ENCODE measurements around the gene AK8.
"Not testable (repeated sequence)": the region's sequence is repeated elsewhere in the genome, so short reads cannot be mapped to it uniquely, and the experiment has no call there.

AK8 gene

DNA sequence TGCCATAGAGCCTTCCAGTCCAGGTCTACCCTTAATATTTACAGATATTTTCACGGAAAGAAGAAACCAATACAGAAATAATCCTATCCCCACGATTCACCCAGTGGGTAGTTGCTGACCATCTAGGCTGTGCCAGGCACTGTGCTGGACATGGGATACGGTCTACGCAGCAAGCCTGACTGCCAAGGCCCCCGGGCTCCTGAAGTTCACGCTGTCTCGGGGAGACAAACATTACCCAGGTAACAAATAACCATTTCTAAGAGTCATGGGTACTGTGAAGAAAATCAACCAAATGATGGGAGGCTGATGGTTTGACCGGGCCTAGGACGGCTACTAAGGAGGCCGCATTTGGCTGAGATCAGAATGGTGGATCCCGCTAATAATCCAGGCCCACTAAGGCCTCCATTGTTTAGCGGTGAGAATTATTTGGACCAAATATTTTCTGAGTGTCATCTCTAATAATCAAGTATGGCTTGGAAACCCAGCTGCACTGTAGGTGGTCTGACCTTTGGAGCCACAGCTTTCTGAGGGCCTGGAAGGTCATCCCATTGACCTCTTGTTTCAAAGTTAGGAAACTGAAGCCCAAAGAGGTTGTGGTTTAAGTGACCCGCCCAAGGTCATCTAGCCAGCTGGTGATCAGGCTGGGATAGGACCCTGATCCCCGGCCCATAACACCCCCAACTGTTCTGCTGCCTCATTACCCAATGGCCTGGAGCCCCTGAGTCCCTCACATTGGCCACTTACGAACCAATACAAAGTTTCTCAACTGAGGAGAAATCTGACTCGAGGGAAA is 82.4 kb downstream of the AK8 start:
- DNase-seq, result no peak

DNA sequence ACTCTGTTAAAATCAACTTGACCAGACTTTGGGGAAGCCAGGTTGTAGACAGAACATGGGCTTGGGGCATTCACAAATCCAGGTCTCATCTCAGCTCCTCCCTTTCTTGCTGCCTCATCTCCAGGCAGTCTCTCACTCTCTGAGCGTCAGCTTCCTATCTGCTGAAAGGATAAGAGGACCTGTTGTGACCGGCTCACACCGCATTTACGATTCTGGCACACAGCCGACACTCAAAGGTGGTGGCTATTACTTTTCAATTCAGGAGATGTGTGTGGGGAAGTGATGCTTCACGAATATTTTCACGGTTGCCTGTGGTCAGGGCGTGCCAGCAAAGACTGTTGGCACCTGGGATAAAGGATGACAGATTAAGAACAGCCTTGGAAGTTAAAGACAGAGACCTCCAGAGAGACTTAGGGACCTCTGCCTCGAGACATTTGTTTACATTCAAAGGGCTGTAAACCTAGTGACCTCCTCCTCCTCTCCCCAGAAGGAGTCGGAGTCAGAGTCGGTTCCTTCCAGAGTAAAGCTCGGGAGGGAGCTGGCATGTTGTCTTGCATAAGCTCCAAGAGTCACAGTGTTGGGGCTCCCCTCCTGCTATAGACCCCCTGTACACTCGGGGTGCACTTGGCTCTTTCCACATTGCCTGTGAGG is 83.2 kb downstream of the AK8 start:
- no peak for DNase-seq

DNA sequence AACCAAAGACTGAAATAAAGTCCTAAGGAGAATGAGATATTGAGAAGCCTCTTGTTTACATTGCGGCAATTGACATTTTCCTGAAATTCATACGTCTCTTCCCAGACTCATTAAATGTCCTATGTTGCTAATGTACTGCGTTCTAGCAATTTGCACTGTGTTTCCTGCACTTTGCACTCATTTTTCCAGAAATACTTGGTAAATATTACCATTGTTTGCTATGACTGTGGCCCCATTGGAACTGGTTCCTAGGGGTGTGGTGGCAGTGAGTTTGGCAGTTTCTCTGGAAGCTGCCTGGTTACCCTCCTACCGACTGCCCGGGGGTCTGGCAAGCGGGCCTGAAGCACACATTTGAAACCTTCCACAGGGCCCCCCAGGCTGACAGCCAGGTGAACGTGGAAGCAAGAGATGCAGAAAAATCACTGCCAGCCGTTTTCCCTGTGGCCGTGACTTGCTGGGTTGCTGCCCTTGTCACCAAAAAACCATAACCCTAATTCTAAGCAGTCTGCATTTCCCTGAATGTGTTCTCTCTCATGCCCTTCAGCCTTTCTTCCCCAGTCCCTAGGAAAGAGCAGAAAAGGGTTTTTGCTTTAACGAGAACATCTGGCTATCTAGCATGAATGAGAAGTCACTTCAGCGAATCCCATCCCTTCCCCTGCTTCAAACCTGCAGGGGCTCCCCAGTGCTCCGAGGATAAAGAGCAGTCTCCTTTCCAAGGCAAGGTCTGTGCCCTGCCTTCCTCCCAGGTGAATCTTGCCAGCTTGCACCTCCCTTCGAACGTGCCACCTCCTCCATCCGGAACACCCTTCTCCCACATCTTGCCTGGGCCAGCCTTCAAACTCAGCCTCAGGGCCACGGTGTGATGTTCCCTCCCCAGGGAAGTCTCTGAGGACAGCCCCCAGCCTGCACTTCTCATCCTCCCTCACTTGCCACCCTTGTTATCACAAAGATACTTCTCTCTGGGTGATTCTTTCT is 84.2 kb downstream of the AK8 start:
- DNase-seq, result no peak

DNA sequence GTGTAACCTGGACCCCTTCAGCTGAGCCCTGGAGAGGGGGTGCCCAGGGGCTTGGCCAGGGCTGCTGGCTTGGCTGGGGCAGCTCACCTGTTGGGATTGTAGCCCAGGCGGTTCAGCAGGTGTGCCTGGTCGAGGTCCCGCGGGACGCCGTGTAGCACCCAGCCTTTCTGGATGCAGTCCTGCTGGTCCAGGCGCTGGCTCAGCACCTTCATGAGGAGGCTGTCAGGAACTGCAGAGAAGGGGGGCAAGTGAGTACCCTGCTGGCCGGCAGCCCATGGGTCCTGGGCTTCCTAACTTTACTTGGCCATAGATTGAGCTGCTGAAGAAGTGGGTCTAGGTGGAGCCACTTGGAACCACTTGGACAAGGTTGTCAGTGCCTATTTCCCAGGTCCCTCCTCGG is 85.5 kb downstream of the AK8 start:
- no peak for DNase-seq

DNA sequence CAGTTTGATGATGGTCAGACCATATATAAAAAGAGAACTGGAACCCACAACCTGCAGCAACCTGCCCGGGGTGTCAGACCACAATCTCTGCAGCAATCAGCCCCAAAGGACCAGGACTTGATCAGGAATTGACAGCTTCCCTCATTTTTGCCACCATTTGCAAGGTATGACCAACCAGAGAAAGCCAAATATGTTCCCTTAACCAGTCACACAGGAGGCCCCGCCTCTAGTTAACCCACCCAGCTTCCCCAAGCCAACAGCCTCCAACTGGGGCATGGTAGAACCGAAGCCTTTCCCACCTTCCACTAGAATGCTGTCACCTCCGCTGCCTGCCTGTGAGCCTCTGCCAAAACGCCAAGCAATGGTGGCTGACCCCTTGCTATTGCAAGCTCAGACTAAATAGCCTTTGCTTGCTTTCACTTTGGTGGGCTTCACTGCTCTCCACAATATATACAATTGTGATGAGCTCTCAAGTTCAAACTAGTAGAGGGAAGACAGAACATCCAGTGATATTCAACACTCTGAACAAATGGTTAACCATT is 86.3 kb downstream of the AK8 start:
- DNase-seq, result no peak

DNA sequence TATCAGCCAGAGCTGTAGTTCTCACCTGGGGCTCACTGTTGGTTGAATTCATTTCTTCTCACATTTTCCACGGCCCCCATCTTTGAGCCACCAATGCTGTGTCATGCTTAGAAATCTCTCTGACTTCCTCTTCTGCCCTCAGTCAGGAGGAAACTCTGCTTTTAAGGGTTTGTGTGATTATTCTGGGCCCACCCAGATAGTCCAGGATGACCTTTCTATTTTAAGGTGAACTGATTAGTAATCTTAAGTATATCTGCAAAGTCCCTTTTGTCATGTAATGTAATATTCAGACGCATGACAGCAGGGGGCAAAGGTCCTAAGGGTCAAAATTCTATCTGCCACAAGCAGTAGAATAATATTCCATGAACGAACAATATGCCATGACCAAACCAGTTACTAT is 88.4 kb downstream of the AK8 start:
- DNase-seq, result no peak

DNA sequence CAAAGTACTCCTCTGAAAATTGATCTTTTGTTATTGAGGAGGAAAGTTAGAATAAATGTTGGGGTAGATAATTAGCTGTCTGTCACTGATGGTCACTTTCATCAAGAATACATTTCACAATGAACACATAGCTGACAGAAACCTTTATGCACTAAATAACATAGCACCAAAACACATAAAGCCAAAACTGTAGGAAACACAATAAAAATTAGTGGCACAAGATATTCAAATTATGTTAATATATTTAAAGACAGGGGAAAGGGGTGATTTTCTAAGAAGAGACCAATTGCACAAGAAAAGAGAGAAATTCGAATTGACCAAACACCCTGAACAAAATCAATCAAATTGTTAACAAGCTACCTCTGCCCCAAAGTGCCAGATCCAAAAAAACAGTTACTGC is 89.7 kb downstream of the AK8 start:
- no peak for DNase-seq

DNA sequence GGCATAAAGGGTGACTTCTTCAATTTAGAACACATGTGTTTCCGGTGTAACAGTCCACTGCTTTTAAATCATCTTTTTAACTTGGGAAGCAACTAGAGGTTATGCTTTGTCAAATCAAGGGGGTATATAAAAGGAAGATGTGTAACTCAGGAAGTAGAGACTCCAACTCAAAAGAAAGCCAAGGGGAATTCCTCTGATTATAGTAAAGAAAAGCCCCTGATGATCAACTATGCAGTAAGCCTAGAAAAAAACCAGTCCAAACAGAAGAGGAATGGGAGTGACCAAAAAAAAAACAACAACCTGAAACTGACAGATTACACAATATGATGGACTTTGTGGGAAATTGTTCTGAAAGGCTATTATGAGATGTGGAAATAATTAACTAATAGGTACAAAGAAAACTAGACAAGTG is 90.3 kb downstream of the AK8 start:
- no peak for DNase-seq

DNA sequence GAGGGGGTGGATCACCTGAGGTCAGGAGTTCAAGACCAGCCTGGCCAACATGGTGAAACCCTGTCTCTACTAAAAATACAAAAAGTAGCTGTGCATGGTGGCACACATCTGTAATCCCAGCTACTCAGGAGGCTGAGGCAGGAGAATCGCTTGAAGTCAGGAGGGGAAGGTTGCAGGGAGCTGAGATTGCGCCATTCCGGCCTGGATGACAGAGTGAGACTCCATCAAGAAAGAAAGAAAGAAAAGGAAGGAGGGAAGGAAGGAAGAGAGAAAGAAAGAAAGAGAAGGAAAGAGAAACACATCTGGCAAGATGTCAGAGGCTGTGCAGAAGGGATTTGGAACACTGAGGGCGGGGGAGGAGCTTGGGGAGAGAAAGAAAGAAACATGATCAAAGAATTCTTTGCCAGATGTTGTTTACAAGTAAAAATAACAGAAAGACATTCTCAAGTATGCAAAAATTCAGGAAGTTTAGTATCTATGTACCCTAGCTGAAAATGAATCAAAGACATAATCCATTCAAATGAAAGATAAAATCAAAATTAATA is 93.7 kb downstream of the AK8 start:
- DNase-seq, result no peak

DNA sequence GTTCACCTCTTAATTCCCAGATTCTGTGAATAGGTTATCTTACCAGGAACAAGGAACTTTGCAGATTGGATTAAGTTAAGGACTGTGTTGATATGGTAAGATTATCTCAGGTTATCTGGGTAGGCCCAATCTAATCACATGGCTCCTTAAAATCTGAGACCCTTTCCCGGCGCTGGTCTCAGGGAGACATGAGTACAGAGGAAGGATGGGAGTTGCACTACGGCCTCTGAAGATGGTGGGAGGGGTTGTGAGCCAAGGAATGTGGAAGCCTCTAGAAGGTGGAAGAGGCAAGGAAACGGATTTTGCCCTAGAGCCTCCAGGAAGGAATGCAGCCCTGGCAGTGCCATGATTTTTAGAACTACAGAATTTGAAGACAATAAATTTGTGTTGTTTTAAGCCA is 95.1 kb downstream of the AK8 start:
- DNase-seq, result no peak

DNA sequence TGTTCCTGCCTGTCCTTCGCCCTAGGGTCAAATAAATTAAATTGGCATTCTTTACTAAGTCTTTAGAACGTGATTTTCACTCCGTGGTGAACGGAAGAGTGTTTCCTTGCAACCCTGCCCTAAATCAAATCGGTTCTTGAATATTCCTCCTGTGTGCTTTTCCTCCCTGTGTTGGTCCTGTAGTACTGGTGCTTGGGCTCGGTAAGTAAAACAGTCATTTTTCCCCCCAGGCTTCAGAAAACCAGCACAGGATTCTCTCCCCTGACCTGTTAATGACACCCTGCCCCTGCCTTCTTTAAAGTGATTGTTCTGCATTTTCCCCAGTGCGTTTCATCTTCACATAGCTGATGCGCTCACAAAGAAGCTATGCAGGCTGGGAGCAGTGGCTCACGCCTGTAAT is 96.0 kb downstream of the AK8 start:
- no peak for DNase-seq

DNA sequence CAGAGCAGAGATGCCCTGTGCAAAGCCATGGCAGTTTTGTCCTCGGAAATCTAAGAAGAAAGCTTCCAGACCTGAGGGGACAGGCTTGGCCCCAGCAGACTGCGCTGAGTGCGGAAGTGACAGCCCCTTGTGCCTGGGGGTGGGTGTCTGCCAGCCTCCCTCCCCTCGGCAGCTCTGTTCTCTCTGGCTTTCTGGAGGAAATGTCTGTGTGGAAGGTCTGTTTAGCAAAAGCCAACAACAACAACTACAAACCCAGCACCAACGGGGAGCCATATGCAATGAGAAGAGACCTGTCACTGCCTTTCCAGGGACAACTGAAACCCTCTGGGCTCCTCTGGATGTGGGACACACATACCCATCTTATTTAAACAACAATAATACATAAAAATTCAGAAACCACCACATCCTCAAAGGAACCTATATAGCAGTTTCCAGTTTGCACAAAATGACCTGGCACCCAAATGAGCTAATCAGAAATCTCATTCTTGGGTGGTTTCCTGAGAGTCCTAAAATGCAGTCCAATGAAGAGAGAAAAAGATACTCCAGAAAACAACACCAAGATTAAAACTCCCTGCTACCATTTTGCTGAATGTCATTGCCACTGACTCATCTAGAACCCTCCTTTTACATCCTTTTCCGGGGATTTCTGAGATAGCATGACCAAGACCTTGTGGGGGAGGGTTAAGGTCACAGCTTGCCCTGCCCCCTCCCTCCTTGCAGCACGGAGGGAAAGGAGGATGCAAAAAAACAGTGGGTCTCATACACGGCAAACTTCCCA is 97.7 kb downstream of the AK8 start:
- no peak for DNase-seq

DNA sequence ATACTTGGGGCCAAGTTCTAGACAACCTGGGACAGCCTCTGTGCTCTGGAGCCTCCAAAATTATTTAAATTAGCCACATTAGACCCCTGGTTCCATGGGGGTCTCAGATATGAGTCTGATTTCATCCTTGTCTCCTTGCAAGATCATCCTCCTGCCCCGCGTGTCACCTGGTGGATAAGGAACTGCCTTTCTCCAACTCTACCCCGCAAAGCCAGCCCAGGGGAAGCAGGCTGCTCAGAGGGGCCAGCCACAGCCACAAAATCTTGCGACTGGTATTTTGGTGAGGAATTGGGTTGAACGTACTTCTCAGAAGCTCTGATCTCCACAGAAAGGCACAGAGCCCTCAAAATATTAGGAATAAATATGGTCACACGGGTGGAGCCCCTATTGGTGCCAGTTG is 101.2 kb downstream of the AK8 start:
- no peak for DNase-seq

DNA sequence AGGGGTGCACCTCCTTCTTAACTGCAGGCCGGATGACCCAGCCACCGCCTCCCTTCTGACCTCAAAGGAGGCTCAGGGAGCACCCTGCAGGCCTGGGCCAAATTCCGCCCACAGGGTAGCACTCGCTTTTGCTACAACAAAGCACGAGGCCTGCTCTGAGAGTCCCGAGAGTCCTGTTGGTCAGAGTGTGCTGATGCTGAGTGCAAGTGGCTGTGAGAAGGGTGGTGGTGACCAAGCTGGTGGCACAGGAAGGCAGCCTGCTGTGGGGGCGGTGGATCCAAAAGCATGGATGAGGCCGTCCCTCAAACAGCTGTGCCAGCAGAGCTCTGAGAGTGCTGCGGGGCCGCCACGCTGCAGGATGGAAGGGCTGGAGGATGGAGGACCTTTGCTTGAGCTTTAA is 101.8 kb downstream of the AK8 start:
- no peak for DNase-seq

DNA sequence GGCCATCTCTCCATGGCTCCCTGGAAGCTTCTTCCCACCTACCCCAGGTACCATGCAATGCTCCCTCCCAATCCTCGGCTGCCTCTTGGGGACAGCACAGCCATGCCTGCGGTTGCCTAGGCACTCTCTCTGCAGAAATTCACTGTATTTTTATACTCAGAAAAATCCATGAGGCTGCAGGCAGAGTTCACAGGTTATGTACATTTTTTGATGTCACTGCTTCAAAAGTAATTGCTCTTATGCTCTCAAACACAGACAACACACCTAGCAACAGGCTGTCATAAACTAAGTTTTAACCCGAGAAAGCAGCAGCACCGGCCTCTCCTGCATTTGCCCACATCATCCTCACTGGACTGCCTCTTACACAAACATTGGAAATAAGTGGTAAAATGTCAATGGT is 102.4 kb downstream of the AK8 start:
- DNase-seq, result no peak

DNA sequence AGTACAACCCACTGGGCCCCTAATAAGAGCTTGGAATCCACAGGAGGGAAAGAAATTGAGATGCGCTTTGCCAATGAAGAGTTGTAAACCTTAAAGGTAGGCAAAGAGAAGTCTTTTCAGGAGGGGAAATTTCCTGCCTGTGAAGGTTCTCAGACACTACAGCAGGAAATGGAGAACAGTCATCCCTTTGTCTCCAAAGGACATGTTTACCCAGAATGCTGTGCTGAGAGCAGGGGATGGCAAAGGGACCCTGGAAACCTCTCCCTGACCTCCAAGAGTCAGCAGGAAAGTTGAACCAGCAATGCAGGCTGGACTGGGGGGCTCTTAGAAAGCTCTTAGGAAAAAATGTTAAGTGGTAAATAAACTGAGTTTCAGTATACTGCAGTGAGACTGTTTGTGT is 103.2 kb downstream of the AK8 start:
- DNase-seq, result no peak

DNA sequence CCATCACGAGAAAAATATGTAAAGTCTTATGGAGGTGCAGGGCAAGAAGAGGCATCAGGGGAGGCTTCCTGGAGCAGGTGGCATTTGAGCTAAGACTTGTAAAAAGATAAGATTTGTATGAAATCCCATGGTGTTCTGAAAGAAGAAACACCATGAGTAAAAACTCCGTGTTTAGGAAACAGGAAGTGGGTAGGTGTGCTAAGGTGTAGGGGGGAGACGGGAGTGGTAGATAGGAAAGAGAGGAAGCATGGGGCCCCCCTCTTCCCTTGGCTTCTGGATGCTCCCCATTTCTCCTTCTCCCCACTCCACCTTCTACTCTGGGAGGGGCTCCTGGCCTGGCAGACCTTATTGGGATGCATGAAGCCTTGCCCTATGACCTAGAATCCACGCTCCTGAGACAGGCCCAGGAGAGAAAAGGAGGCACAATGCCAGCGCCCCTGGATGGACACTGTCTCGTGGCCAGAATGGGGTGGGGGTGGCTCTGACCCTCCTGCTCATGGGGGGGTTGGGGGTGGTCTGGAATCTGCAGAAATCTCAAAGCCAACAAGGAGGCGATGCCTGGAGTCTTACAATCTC is 104.2 kb downstream of the AK8 start:
- DNase-seq, result no peak

DNA sequence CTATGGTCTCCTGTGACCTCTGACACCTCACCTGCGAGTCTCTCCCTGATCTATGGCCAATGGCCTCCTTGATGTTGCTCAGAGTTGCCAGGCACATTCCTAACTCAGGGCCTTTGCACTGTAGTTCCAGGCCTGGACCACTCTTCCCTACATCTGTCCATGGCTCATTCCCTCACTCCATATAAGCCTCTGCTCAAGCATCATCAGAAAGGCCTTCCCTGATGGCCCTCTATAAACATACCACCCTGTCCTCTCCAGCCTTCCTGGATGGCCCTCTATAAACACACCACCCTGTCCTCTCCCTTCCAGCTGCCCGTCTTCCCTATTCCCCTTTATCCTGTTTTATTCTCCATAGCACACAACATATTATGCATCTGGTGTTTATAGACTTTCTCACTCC is 105.0 kb downstream of the AK8 start:
- no peak for DNase-seq

DNA sequence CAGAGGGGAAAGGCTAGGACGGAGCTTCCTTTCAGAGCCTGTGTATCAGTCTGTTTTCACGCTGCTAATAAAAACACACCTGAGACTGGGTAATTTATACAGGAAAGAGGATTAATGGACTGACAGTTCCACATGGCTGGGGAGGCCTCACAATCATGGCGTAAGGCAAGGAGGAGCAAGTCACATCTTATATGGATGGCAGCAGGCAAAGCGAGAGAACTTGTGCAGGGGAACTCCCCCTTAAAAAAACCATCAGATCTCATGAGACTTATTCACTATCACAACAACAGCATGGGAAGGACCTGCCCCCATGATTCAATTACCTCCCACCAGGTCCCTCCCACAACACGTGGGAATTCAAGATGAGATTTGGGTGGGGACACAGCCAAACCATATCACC is 106.3 kb downstream of the AK8 start:
- DNase-seq, result not testable (repeated sequence)

DNA sequence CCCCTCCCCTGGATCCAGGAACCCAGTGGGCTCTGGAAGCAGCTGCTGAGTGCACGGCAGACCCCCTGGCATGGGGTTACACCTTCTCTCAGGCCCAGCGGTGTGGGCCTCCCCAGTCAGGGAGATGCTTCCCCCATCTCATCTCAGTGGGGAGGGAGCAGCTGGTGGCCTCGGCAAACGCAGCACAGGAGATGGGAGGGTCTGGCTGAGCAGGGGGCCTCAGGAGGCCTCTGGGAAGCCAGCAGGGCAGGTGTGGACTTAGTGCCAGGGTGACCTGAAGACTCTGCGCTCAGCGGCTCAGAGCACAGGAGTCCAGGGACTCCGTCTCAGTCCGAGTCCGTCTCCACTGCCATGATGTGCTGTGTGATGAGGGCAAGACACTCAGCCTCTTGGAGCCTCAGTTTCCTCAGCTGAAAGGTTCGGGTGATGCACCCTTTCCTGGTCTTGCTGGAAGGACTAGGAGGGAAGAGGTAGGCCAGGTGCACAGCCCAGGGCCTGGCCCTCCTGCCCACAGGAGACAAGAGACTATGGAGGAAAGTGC is 107.2 kb downstream of the AK8 start:
- DNase-seq, result no peak

Measured in activated CD4-positive, alpha-beta T cell treated with anti-CD3 and anti-CD28 coated beads for 4 hours (primary cell).